ENCODE data around the gene EPHA2.

DNA sequence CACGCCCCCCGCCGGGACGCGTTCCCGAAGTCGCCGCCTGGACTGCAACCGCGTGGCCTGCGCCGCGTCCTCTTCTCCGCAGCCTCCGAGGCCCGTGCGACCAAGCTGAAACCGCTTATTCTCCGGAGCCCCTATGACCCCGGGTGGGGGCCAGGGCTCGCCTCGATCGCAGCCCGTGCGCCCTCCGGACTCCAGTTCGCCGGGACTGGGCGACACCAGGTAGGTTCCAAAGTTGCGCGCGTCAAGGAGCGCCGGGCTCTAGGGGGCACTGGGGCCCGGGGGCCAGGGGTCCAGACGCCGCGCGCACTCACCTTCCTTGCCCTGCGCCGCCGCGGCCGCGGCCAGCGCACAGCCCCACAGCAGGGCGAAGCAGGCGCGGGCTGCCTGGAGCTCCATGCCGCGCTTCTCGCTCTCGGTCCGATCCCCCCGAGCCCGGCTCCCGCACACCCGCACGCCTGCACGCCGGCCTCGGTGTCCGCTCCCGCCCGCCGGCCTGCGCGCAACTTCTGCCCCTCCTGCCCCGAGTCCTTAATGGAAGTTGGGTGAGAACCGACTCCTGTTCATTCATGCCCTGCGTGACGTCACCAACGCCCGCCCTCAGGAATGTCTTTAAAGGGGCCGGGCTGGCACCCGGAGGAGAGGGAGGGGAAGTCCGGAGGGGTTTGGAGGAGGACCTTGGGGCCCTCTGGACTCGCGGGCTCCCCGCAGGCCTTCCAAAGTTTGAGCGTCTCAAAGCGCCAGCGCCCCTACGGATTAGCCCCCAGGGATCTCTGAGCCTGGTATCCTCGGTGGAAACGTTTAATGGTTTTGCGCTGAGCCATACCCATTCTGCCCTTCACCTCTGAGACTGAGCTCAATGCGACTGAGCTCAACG, at the start of gene EPHA2:
- no peak for TF ChIP-seq CSRNP3 (CRISPR knock-in tag; IDR thresholded peaks at IDR 0.05)
- no peak for TF ChIP-seq PATZ1 (CRISPR knock-in tag; IDR thresholded peaks at IDR 0.05; ENCODE audit: borderline replicate concordance)

Data from SK-N-SH treated with all-trans-retinoic acid at 6 μM for 48 hours (cell line).